Measurements from ENCODE around the gene ZSCAN31. TPM values are rescaled to one million over a fixed set of nuclear protein-coding genes. Genes with fewer than 3 reads are reported as not detected.
"Not testable (repeated sequence)": the region's sequence is repeated elsewhere in the genome, so short reads cannot be mapped to it uniquely, and the experiment has no call there.

Gene ZSCAN31
- total RNA-seq, 2 donors from 2014 or later: 1.5 to 2.1 TPM

DNA sequence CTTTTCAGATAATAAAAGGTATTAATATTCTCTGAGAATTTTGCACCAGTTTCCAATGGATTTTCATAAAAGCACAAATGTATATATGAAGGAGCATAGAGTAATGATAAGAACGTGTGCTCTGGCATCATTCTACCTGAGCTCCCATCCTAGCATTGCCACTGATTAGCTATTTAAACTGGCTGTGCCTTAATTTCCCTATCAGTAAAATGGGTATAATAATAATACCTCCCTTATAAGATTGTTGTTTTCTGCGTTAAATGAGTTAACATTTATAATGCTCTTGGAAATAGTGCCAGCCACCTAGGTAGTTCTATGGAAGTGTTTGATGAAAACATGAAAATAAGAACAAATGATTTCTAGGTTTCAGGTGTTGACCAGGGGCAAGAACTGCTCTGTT, 25.0 kb upstream of the ZSCAN31 start:
- H3K4me3 Mint-ChIP-seq: no peak overlapping the region
- H3K27ac Mint-ChIP-seq: no peak overlapping the region
- peaks cover 4% of the 10 kb centered on the region in 2 donors for H3K36me3 Mint-ChIP-seq (ENCODE audit: insufficient read depth in 2 of 2)
- H3K27me3 Mint-ChIP-seq (ENCODE audit: low read depth): no peaks in the 10 kb centered on the region
- DNase-seq (no peak), ATAC-seq (replicated peaks in 1 of 2) (no peak)
- H3K4me1 Mint-ChIP-seq (ENCODE audit: low read depth): peaks cover 3% of the 10 kb centered on the region
- H3K9me3 Mint-ChIP-seq: no peaks in the 10 kb centered on the region

DNA sequence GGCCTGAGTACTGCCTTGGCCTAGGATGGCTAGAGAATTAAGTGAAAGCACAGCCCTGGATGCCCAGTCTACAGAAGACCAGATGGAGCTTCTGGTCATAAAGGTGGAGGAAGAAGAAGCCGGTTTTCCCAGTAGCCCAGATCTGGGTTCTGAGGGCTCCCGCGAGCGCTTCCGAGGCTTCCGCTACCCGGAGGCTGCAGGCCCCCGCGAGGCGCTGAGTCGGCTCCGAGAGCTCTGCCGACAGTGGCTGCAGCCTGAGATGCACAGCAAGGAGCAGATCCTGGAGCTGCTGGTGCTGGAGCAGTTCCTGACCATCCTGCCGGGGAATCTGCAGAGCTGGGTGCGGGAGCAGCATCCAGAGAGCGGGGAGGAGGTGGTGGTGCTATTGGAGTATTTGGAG, 23.6 kb upstream of the ZSCAN31 start:
- H3K4me1 Mint-ChIP-seq (ENCODE audit: low read depth): peaks cover 15% of the 10 kb centered on the region
- H3K9me3 Mint-ChIP-seq; H3K27me3 Mint-ChIP-seq (ENCODE audit: low read depth); DNase-seq; ATAC-seq (replicated peaks in 1 of 2); H3K36me3 Mint-ChIP-seq (ENCODE audit: insufficient read depth in 2 of 2); H3K4me3 Mint-ChIP-seq; H3K27ac Mint-ChIP-seq: not testable (repeated sequence)

DNA sequence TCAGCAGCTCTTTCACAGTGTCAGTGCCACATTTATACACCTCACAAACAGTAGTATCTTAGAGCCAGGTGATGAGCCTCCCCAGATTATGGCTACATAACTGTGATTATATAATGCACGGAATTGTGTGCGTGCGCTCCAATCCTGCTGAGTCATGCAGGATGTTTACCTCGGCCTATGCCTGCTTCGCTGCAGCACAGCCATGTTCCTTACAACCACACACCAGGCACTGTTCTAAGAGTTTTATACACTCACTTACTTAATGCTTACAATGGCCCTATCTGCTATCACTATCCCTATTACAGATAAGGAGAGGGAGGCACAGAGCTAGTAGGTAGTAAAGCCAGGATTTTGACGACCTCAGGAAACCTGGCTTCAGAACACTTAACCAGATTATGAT, 21.1 kb upstream of the ZSCAN31 start:
- Mint-ChIP-seq H3K4me3 (no peak overlapping the region), H3K27ac (no peak overlapping the region), H3K27me3 (ENCODE audit: low read depth) (no peaks in the 10 kb centered on the region), H3K36me3 (ENCODE audit: insufficient read depth in 2 of 2) (peaks cover 0 to 2% of the 10 kb centered on the region in 2 donors), H3K4me1 (ENCODE audit: low read depth) (peaks cover 19% of the 10 kb centered on the region), H3K9me3 (no peaks in the 10 kb centered on the region)
- DNase-seq (no peak), ATAC-seq (replicated peaks in 1 of 2) (no peak)

DNA sequence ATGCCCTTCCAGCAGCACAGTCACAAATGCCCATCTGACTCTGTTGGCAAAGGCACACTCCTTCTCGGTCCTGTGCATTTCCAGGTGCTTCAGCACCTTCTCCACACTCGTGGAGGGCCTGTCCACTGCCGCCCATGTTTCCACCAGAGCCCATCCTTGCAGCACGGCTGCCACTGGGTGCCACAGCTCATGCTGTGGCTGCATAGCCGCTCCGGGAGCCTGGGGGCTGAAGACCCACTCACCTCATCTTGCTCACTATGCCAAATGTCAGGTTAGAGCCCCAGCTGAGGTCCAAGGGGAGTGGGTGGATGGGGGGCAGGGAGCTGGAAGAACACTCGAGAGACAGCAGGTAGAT, 20.7 kb upstream of the ZSCAN31 start:
- ATAC-seq (replicated peaks in 1 of 2) (no peak), DNase-seq (no peak)
- Mint-ChIP-seq H3K4me1 (ENCODE audit: low read depth) (peaks cover 23% of the 10 kb centered on the region), H3K4me3 (no peak overlapping the region), H3K36me3 (ENCODE audit: insufficient read depth in 2 of 2) (peaks cover 0 to 2% of the 10 kb centered on the region in 2 donors), H3K27me3 (ENCODE audit: low read depth) (no peaks in the 10 kb centered on the region), H3K27ac (no peak overlapping the region), H3K9me3 (no peaks in the 10 kb centered on the region)

DNA sequence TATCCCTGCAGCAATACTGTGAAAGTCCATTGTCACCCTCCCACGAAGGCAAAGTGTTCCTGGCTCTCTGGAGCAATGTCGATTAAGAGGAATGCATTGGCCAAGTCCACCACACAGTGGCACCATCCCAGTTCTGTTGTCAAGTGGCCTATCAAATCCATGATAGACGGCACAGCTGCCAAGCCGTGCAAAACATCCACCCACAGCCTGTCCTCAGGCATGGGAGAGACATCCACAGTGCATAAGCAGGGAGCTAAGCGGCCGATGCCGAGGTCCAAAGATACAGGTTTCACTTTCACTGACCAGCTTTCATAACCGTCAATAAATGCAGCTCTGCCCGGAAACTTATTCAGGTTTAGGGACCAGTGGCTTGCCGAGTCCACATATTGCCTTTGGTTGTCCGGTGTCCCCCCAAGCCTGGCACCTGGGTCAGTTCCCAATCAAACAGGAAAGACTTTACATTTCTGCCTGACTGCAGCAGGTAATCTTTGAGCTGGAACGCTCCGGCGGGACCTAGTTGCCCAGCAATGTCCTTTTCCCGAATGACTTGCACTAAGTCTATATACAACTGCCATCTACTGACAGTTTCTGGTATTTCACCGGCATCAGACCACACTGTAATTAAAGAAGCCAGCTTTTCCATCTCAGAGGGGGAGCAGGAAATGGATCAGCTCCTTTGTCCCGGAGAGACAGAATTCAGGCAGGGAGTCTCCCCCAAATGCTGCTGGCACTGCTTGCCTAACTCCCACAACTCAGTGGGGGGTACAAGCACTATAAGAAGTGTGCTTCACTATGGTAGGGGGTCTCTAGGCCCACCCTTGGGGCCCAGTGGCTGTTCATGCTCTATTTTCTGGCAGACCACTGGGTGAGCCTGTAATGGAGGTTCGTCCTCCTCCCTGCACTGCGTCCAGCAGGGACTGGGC, 20.1 kb upstream of the ZSCAN31 start:
- ATAC-seq (replicated peaks in 1 of 2) (peak; percentile 84 to 87), DNase-seq (peak; percentile 60 to 70)
- Mint-ChIP-seq H3K36me3 (ENCODE audit: insufficient read depth in 2 of 2) (peaks cover 0 to 2% of the 10 kb centered on the region in 2 donors), H3K9me3 (no peaks in the 10 kb centered on the region), H3K27me3 (ENCODE audit: low read depth) (no peaks in the 10 kb centered on the region), H3K27ac (peak overlapping the region; percentile 54), H3K4me3 (peak overlapping the region; percentile 85 to 93), H3K4me1 (ENCODE audit: low read depth) (peaks cover 30% of the 10 kb centered on the region)

DNA sequence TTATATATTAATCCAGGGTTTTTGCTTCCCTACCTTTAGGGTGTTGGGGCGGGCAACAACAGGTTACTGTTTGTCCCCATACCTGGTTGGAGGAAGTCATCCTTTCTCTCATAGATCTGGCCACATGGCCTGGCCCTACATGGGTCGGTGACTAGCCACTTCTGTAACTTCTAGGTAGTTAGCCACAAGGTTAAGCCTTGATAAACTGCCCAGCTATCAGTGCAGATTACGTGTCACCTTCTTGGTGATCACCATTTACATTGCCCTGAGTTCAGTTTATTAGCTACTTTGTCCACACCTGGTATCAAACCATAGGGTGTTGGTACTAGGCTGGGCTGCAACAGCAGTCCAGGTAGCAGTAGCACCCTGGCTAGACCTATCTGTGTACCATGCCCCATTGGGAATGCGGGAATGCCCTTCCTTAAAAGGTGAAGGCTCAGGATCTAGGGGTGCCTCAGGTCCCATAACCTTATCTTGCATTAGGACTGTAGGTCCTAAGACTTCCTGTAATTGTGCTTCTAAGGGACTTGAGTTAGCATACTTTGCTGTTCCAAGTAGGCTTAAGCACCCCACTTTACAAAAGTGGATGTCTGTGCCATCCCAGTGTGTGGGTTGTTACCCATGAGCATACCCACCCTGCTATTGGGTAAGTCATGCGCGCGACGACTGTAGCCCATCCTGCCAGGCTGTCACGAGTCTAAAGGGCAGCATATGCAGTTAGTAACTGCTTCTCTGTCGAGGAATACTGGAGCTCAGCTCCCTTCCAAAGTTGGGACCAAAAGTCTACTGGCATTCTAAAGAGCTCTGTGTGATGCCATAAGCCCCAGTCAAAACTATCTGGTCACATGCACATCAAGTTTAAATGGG, 19.0 kb upstream of the ZSCAN31 start:
- Mint-ChIP-seq H3K36me3 (ENCODE audit: insufficient read depth in 2 of 2) (peaks cover 0 to 2% of the 10 kb centered on the region in 2 donors), H3K27me3 (ENCODE audit: low read depth) (no peaks in the 10 kb centered on the region), H3K4me3 (peak overlapping the region; percentile 85 to 93), H3K4me1 (ENCODE audit: low read depth) (peaks cover 39% of the 10 kb centered on the region), H3K27ac (no peak overlapping the region), H3K9me3 (no peaks in the 10 kb centered on the region)
- no peak for DNase-seq
- ATAC-seq (replicated peaks in 1 of 2): no peak

DNA sequence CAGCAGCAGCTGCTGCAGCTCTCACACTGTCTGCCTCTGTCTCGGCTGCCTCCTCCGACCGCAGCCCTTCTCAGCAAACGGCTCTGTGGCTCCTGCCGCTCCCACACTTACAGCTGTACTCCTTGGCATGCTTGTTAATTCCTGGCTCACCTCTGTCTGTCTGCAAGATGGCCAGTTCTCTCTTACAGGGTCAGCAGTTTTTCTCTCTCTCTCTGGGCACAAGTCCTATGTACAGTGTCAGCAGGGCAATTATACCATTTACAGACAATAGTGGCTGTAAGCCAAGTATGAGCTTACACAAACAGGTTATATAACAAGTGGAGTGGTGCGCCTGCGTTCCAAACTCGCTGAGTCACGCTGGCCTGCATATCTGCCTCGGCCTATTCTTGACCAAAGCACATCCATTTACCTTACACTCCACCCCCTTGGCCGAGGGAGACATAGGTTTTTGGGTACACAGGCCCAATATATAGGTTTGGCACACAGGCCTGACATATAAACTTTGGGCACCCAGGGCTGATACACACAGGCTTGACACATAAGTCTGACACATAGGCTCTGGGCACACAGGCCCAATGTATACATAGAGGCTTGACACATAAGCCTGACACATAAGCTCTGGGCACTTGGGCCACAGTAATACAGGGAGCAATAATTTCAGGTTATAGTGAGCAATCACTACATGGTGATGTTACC, 18.2 kb upstream of the ZSCAN31 start:
- Mint-ChIP-seq H3K9me3 (no peaks in the 10 kb centered on the region), H3K27me3 (ENCODE audit: low read depth) (no peaks in the 10 kb centered on the region), H3K36me3 (ENCODE audit: insufficient read depth in 2 of 2) (peaks cover 2 to 4% of the 10 kb centered on the region in 2 donors), H3K4me1 (ENCODE audit: low read depth) (peaks cover 44% of the 10 kb centered on the region), H3K27ac (no peak overlapping the region), H3K4me3 (no peak overlapping the region)
- DNase-seq (no peak), ATAC-seq (replicated peaks in 1 of 2) (no peak)

DNA sequence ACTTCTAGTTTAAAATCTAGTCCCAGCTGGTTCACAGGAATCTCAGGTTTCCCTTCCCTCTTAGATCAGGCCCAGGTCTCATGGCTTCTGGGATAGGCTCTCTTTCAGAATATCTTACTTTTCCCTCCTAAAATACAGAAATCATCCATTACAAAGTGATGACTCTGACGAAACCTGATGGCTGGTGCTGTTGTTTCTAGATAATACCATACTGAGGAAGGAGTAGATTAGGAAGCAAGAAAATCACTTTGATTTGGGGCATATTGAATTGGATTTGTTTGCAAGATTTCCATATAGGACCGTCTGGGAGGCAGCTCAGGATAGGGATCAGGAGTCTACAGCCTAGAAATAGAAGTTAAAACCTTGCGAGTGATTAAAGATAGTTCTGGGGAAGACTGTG, 17.4 kb upstream of the ZSCAN31 start:
- H3K9me3 Mint-ChIP-seq: no peaks in the 10 kb centered on the region
- no peak overlapping the region for H3K4me3 Mint-ChIP-seq
- H3K36me3 Mint-ChIP-seq (ENCODE audit: insufficient read depth in 2 of 2): peaks cover 2 to 4% of the 10 kb centered on the region in 2 donors
- peaks cover 44% of the 10 kb centered on the region for H3K4me1 Mint-ChIP-seq (ENCODE audit: low read depth)
- no peak for DNase-seq
- no peaks in the 10 kb centered on the region for H3K27me3 Mint-ChIP-seq (ENCODE audit: low read depth)
- no peak for ATAC-seq (replicated peaks in 1 of 2)
- no peak overlapping the region for H3K27ac Mint-ChIP-seq

DNA sequence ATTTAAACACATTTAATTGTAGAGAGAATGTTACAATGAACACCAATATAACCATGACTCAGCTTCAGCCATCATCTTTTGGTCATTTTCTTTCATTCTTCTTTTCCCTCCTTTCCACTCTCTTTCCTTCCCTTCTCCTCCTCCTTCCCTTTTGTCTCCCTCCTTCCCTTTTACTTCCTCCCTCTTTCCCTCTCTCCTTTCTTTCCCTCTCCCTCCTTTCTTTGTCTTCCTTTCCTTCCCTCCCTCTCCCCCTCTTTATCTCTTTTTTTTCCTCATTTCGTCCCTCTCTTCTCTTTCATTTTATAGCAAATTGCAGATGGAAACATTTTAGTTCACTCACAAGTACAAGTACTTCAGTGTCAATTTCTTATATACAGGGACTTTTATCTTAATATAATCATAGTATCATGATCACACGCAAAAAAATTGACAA, 15.6 kb upstream of the ZSCAN31 start:
- H3K9me3 Mint-ChIP-seq: no peaks in the 10 kb centered on the region
- DNase-seq: no peak
- H3K4me1 Mint-ChIP-seq (ENCODE audit: low read depth): peaks cover 44% of the 10 kb centered on the region
- H3K36me3 Mint-ChIP-seq (ENCODE audit: insufficient read depth in 2 of 2): peaks cover 2 to 4% of the 10 kb centered on the region in 2 donors
- peaks cover 9% of the 10 kb centered on the region for H3K27me3 Mint-ChIP-seq (ENCODE audit: low read depth)
- H3K4me3 Mint-ChIP-seq: peak overlapping the region; percentile 94 to 97
- ATAC-seq (replicated peaks in 1 of 2): no peak
- no peak overlapping the region for H3K27ac Mint-ChIP-seq

DNA sequence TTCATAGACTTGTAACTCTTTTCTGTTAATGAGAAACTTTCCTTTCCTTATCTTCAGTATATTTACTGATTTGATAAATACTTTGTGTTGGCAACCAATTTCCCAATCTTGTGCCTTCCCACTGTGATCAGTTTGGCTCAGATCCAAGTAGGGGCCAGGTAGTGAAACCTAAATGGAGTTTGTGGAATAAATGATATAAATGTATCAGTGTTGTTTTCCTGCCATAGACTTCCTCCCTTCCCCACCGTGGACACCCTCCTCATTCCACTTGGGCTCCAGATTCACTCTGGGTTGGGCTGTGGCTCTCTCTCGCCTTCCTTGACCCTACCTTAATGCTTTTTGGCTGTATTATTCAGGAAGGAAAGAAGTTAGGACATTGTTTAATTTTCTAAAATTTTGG, 15.1 kb upstream of the ZSCAN31 start:
- Mint-ChIP-seq H3K27me3 (ENCODE audit: low read depth) (peaks cover 9% of the 10 kb centered on the region), H3K4me1 (ENCODE audit: low read depth) (peaks cover 42% of the 10 kb centered on the region), H3K4me3 (peak overlapping the region; percentile 94 to 97), H3K27ac (no peak overlapping the region), H3K36me3 (ENCODE audit: insufficient read depth in 2 of 2) (peaks cover 2 to 4% of the 10 kb centered on the region in 2 donors), H3K9me3 (no peaks in the 10 kb centered on the region)
- ATAC-seq (replicated peaks in 1 of 2) (no peak), DNase-seq (no peak)

DNA sequence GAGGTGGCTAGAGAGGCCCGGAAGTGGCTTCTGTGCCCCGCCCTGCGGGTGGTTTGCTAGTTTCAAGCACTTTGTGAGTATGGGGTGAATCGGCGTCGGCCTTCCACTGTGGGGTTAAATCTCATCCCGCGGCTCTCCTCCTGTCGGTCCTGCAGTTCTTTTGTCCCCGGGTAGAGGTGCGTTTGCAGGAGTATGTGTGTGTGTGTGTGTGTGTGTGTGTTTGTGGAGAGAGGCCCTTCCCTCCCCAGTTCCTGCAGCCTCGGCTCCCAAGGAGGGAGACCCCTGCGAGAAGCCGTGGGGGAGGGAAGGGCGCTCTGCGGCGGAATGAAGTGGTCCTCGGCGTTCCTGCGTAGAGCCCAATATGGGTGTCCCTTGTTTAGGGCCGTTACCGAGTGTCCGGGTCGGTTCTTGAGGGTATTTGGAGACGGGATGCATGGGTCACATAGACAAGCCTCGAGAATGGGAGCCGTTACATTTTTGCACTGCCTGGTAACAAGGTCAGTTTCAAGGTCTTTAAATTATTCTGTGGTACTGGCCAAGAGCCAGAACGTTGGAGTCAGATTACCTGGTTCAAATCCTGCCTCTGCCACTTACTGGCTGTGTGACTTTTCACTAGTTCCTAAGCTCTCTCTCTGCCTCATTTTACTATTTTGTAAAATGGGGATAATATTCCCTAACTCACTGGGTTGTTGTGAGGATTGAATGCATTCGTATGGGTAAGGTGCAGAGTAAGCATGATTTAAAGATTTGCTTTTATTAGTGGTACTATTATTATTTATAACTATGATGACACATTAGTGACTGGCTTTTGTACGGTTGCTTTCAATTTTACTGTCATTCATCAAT, 14.2 kb upstream of the ZSCAN31 start, which contains the start of gene ZKSCAN3:
ZKSCAN3 (plus strand) TSS at position 56 of the 846 bp plus-strand sequence. CDS start 9,640 bp downstream, outside the sequence.
- ATAC-seq (replicated peaks in 1 of 2) (peak; percentile 100), DNase-seq (peak; percentile 90 to 91)
- peak within 1 kb of the TSS; percentile 94 to 97 for H3K4me3 Mint-ChIP-seq
- H3K9me3 Mint-ChIP-seq: no peaks in the 10 kb centered on the region
- peak within 1 kb of the TSS; percentile 94 for H3K27ac Mint-ChIP-seq
- H3K36me3 Mint-ChIP-seq (ENCODE audit: insufficient read depth in 2 of 2): peaks cover 2 to 4% of the 10 kb centered on the region in 2 donors
- peaks cover 32% of the 10 kb centered on the region for H3K4me1 Mint-ChIP-seq (ENCODE audit: low read depth)
- H3K27me3 Mint-ChIP-seq (ENCODE audit: low read depth): peaks cover 9% of the 10 kb centered on the region

DNA sequence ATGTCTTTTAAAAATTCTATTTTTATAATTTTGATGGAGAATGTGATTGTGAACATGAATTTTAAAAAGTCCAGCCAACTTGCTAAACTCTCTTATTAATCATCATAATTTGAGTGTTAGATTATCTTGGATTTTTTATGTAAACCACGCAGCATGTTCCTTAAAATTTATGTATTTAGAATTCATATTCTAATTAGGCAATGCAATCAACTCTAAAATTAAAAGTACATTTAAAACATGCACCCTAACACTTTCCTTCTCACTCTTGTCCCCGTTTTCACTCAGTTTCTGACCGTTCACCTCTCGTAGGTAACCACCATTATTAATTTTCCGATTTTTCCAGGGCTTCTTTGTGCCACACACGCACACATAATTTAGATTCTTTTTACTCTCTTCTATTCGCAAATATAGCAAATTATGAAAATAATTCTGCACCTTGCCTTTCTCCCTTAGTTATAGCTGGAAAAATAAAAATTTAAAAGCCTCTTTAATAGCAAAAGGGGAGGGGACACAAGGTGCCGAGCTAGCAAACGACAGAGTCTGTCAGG, 13.5 kb upstream of the ZSCAN31 start:
- Mint-ChIP-seq H3K27me3 (ENCODE audit: low read depth) (peaks cover 9% of the 10 kb centered on the region), H3K9me3 (no peaks in the 10 kb centered on the region), H3K27ac (peak overlapping the region; percentile 94), H3K36me3 (ENCODE audit: insufficient read depth in 2 of 2) (peaks cover 2 to 4% of the 10 kb centered on the region in 2 donors), H3K4me3 (peak overlapping the region; percentile 94 to 97), H3K4me1 (ENCODE audit: low read depth) (peaks cover 29% of the 10 kb centered on the region)
- DNase-seq (no peak), ATAC-seq (replicated peaks in 1 of 2) (no peak)

Measured in activated T-cell treated with anti-CD3 and anti-CD28 coated beads, Interleukin-2, amount 50 U/mL, for 72 hours (primary cell).